Omental fat pad (tissue), 4 donors: ENCODE data around the gene RPS4Y2. TPM values are rescaled to one million over a fixed set of nuclear protein-coding genes. Genes with fewer than 3 reads are reported as not detected.

Experiments used
- ATAC-seq: fragments of 150-250 bp; one replicate; pipeline ENCODE4 v1.9.1; 2016; ENCODE audit warnings: mild to moderate bottlenecking, moderate library complexity; ENCODE audit not compliant: low FRiP score
- DNase-seq: peaks from one replicate; pipeline ENCODE4 v3.0.0-alpha.2; 2019; ENCODE audit warnings: low spot score
- CTCF ChIP-seq, 3 donors: fragments of 450-650 bp; IDR thresholded peaks; one replicate each; pipeline ENCODE4 v1.5.1; 2016 to 2017; ENCODE audit warnings: antibody characterized with exemption in 3 of 3, mild to moderate bottlenecking in 3 of 3, moderate library complexity in 2 of 3
- total RNA-seq, 4 donors: library from RNA; depleted of rRNA; stranded (reverse); fragments of >200 nt; gene quantifications; one replicate each; pipeline ENCODE4 v1.1.0, GENCODE V29; 2016

RPS4Y2 gene
- total RNA-seq, 4 donors from 2014 or later, result not detected

- no peak for TF ChIP-seq CTCF (IDR thresholded peaks at IDR 0.05)
Observed at GRCh38 chrY:20746919-20747318, 9.0 kb upstream of the RPS4Y2 start.

DNA sequence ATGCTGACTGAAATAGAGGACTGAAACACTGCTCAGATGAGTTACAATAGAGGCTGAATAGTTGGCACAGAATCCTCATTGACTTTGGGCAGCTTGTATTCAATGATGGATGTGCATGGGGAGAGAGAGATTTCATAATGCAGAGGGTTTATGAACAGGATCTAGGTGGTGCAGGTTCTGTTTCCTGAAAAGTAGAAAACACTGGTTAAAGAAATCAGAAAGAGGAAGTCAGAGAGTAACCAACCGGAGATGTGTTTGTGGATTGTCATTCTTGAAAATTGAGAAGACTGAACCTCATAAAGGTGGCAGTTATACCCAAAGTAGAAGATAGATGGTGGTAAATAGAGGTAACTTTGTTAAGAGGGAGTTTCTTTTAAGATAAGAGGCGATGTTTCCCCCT, 8.0 kb downstream of the RPS4Y2 start:
- DNase-seq (no peak), ATAC-seq (no peak)
- TF ChIP-seq CTCF (IDR thresholded peaks at IDR 0.05), result no peak

More at GRCh38 chrY:20746919-20747318, 9.0 kb upstream of the RPS4Y2 start:
- DNase-seq, result no peak
- no peak for ATAC-seq

- no peak for ATAC-seq
- no peak for DNase-seq
- TF ChIP-seq CTCF (IDR thresholded peaks at IDR 0.05), result no peak
Observed at GRCh38 chrY:20765117-20765516, 9.2 kb downstream of the RPS4Y2 start.

GRCh38 chrY:20770755-20771154, 14.8 kb downstream of the RPS4Y2 start:
- DNase-seq (no peak), ATAC-seq (no peak)
- no peak for TF ChIP-seq CTCF (IDR thresholded peaks at IDR 0.05)

DNA sequence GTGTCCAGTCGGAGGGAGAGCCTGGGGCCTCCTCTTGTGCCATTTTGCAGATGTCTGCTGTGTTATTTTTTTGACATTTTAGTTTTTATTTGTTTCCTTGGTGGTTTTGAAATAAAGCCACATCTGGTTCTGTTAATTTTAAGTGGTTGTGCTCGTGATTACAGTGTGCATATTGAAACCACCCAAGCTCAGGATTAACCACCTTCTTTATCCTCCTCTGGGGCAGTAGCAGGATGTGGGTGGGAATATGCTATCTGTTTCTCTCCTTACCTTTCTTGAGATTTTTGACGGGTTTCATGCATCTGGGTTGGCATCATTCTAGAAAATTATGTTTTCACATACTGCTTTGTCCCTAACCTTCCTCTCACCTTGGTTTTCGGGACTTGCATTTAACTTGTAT, 20.2 kb downstream of the RPS4Y2 start:
- ATAC-seq (no peak), DNase-seq (no peak)
- no peak for TF ChIP-seq CTCF (IDR thresholded peaks at IDR 0.05)

DNA sequence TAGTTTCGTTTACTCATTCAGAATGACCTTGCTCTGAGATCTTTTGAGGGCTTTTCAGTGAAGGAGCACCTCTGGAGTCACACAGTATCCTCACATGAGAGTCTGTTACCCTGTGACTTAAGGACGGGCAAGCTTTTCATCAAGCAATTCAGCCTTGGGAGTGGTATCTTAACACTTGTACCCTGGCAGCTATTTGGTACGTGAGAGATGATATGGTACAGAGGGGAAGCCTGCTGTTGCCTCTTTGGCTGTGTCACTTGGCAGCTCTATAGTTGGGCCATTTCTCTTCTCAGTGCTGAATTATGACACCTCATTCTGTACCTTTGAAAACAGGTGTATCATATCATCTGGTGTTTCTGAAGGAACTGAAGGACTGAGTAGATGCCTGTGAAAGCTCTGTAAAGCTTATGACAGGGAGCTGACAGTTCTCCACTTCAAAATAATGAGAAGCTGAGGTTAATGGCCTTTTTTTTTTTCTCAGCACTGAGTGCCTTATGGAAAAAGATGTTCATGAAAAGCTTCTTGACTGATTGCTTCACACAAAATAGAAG, 24.3 kb downstream of the RPS4Y2 start:
- TF ChIP-seq CTCF (IDR thresholded peaks at IDR 0.05), result no peak
- DNase-seq (no peak), ATAC-seq (no peak)

- ATAC-seq (no peak), DNase-seq (no peak)
- no peak for TF ChIP-seq CTCF (IDR thresholded peaks at IDR 0.05)
Observed at GRCh38 chrY:20780776-20781175, 24.9 kb downstream of the RPS4Y2 start.
